Measurements from ENCODE around the gene UNC5C.

DNA sequence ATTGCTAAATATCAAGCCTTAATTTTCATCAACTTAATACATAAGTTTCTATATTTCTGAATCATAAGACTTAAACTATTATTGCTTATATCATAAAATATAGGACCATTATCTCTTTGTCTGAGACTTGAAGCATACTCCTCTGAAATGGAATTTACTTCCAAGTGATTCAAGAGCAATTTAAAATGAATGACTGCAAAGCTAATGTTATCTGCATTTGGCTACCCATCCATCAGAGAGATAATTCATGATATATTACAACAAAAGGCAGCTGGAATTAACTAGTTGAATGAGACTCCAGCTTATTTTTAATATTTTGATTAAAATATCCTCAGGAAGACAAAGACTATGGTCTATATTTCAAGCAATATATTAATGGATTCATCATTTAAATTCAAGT lies 208.6 kb downstream of the UNC5C start:
- TF ChIP-seq, protein P1, sequence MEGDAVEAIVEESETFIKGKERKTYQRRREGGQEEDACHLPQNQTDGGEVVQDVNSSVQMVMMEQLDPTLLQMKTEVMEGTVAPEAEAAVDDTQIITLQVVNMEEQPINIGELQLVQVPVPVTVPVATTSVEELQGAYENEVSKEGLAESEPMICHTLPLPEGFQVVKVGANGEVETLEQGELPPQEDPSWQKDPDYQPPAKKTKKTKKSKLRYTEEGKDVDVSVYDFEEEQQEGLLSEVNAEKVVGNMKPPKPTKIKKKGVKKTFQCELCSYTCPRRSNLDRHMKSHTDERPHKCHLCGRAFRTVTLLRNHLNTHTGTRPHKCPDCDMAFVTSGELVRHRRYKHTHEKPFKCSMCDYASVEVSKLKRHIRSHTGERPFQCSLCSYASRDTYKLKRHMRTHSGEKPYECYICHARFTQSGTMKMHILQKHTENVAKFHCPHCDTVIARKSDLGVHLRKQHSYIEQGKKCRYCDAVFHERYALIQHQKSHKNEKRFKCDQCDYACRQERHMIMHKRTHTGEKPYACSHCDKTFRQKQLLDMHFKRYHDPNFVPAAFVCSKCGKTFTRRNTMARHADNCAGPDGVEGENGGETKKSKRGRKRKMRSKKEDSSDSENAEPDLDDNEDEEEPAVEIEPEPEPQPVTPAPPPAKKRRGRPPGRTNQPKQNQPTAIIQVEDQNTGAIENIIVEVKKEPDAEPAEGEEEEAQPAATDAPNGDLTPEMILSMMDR (IDR thresholded peaks at IDR 0.05; ENCODE audit: low read length) = no peak
- no peak for TF ChIP-seq EZH2 (IDR thresholded peaks at IDR 0.05; ENCODE audit: borderline replicate concordance, low read length)
